Breast epithelium (tissue), 4 donors: ENCODE results near the gene LHPP. TPM values are rescaled to one million over a fixed set of nuclear protein-coding genes. Genes with fewer than 3 reads are reported as not detected.

ENCODE experiments used
- DNase-seq, 2 donors: peaks; one replicate each; pipeline ENCODE4 v3.0.0-alpha.2; 2019; ENCODE audit warnings: low spot score in 2 of 2
- H3K27ac ChIP-seq, 2 donors: fragments of 200-600 bp; sonication (generic) in 1 of 2; one replicate each; pipeline ENCODE4 v1.5.1; 2016 to 2019; ENCODE audit warnings: mild to moderate bottlenecking in 1 of 2
- H3K27me3 ChIP-seq, 2 donors: fragments of 200-600 bp; sonication (generic) in 1 of 2; one replicate each; pipeline versions ENCODE4 v1.5.1 to v1.6.0; 2017 to 2019; ENCODE audit warnings: control low read depth in 1 of 2, mild to moderate bottlenecking in 1 of 2
- H3K36me3 ChIP-seq: fragments of 200-600 bp; one replicate; pipeline ENCODE4 v1.5.1; 2019
- H3K4me1 ChIP-seq, 2 donors: fragments of 200-600 bp; sonication (generic); one replicate each; pipeline ENCODE4 v1.5.1; 2016 to 2019; ENCODE audit warnings: control low read depth in 1 of 2
- H3K4me3 ChIP-seq, 3 donors: fragments of 200-600 bp; sonication (generic); 1 replicate in 2 of 3; 2 replicates in 1 of 3; pipeline ENCODE4 v1.5.1; 2016 to 2019; ENCODE audit warnings: mild to moderate bottlenecking in 3 of 3, moderate library complexity in 2 of 3
- H3K9me3 ChIP-seq, 2 donors: fragments of 200-600 bp; sonication (generic) in 1 of 2; one replicate each; pipeline ENCODE4 v1.5.1; 2016 to 2019; ENCODE audit warnings: control low read depth in 1 of 2
- POLR2A ChIP-seq: fragments of 450-650 bp; IDR thresholded peaks from one replicate; pipeline ENCODE4 v1.6.1; 2016; ENCODE audit warnings: antibody characterized with exemption, mild to moderate bottlenecking, moderate library complexity
- POLR2AphosphoS5 ChIP-seq, 3 donors: sonication (generic); formaldehyde crosslinking; IDR thresholded peaks; one replicate each; pipeline ENCODE4 v1.6.1; 2017; ENCODE audit warnings: antibody characterized with exemption in 3 of 3
- intact Hi-C: fragments of 100-400 bp; cut with DNase I; formaldehyde crosslinking; loops from one replicate; pipeline ENCODE4 v1.15.1; 2023; ENCODE audit warnings: low total_unique reads
- total RNA-seq, 3 donors: library from RNA; depleted of rRNA; stranded (reverse); fragments of >200 nt; gene quantifications; one replicate each; pipeline ENCODE4 v1.1.0, GENCODE V29; 2016
- TF ChIP-seq, protein P1 (sequence below), 3 donors: fragments of 450-650 bp; IDR thresholded peaks; one replicate each; pipeline ENCODE4 v1.5.1; 2016 to 2017; ENCODE audit warnings: antibody characterized with exemption in 3 of 3, mild to moderate bottlenecking in 3 of 3, moderate library complexity in 3 of 3

Gene LHPP
- total RNA-seq, 3 donors from 2014 or later, result 13.1 to 19.6 (median 17.0) TPM

DNA sequence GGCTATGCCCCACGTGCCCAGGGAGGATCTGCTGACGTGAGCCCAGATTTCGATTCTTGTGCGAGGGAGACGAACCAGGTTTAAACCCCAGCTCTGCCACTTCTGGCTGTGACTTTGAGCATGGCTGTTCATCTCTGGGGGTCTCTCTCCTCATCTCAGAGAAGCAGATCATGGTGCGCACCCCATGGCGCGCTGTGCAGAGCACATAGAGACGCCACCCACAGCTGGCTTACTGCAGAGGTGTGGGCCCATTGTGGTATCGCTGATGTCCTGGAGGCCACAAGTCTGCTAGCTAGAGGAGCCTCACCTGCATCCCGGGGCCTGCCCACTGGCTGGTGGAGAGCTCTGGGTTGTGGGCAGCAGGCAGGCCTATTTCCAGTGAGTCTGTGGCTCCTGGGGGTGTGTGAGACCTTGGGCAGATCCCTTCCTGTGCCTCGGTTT, 140.5 kb downstream of the LHPP start:
- intact Hi-C loops, result no loop called here
- TF ChIP-seq POLR2AphosphoS5 (IDR thresholded peaks at IDR 0.05), result no peak
- TF ChIP-seq, protein P1, sequence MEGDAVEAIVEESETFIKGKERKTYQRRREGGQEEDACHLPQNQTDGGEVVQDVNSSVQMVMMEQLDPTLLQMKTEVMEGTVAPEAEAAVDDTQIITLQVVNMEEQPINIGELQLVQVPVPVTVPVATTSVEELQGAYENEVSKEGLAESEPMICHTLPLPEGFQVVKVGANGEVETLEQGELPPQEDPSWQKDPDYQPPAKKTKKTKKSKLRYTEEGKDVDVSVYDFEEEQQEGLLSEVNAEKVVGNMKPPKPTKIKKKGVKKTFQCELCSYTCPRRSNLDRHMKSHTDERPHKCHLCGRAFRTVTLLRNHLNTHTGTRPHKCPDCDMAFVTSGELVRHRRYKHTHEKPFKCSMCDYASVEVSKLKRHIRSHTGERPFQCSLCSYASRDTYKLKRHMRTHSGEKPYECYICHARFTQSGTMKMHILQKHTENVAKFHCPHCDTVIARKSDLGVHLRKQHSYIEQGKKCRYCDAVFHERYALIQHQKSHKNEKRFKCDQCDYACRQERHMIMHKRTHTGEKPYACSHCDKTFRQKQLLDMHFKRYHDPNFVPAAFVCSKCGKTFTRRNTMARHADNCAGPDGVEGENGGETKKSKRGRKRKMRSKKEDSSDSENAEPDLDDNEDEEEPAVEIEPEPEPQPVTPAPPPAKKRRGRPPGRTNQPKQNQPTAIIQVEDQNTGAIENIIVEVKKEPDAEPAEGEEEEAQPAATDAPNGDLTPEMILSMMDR (IDR thresholded peaks at IDR 0.05), result no peak
- TF ChIP-seq POLR2A, result no peak
- H3K27ac ChIP-seq, result no peak overlapping the region
- no peaks in the 10 kb centered on the region for H3K27me3 ChIP-seq
- DNase-seq, result no peak
- no peaks in the 10 kb centered on the region for H3K36me3 ChIP-seq
- no peak overlapping the region for H3K4me3 ChIP-seq
- H3K9me3 ChIP-seq, result no peaks in the 10 kb centered on the region
- no peaks in the 10 kb centered on the region for H3K4me1 ChIP-seq

DNA sequence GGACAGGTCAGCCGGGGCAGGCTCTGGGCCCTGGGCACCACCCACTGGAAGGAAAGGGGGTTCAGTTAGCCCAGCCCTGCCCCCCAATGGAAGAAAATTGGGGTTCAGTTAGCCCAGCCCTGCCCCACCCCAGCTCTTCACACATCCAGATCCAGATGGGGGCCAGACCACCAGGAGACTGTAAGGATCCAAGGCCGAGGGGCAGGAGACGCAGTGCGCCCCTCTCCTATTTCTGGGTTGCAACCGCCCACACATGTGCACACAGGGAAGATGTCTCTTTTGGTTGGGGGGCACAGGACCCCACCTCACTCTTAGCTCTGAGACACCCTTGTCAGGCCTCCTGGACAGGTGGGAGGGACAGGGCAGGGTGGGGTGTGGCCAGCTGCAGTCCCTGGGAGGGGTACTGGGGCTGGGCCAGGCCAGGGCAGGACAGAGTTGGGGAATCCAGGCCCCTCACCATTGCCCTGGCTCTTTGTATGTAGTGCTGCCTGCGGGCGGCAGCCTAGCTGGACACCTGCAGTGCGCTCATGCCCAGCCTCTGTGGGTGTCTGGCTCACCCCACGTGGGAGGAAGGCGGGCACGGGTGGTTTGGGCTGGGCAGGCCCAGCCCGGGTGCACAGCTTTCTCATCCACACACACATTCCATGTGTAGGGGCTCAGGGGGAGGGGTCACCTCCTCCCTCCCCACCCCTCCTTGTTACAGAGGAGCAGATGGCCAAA, 141.2 kb downstream of the LHPP start:
- H3K4me3 ChIP-seq, result no peak overlapping the region
- no peak for TF ChIP-seq POLR2AphosphoS5 (IDR thresholded peaks at IDR 0.05)
- TF ChIP-seq, protein P1 (IDR thresholded peaks at IDR 0.05), result no peak
- no peak for TF ChIP-seq POLR2A
- no peak for DNase-seq
- H3K36me3 ChIP-seq, result no peaks in the 10 kb centered on the region
- H3K4me1 ChIP-seq, result no peaks in the 10 kb centered on the region
- no peak overlapping the region for H3K27ac ChIP-seq
- H3K9me3 ChIP-seq, result no peaks in the 10 kb centered on the region
- intact Hi-C loops, result no loop called here
- H3K27me3 ChIP-seq, result no peaks in the 10 kb centered on the region

DNA sequence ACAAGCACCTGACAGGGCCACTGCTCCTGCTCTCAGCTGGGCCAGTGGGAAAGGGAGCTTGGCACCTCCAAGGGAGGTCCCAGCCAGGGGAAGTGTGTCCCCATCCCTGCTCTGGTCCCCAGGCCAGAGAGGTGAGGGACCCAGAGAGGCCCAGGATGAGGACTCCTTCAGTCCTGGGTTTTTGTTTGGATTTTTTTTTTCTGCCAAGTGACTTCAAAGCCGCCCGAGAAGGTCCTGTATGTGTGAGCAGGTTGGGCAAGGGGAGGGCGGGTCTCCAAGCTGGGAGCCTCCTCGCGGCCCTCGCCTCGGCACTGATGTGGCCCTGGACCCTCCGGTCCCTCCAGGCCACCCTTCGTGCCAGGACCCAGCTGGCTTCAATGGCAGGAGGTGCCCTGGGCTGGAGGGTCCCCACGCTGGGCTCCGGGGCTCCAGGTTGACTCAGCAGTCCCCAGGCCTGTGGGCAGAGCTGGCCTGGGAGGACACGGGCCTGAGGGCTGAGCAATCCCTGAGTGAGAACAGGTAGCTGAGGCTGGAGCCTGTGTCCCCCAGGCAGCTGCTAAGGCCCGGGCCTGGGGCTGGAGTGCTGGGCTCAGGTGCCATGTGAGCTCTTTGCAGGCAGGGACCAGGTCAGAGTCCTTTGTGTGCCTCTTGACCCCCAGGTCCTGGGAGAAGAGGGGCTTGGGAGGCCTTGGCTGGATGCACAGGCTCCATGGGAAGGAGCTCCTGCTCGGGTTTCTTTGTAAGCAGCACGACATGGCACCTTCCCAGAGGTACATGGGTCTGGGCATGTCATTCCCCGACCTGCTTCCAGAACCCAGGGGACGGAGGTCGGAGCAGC, 142.0 kb downstream of the LHPP start:
- TF ChIP-seq, protein P1 (IDR thresholded peaks at IDR 0.05), result no peak
- TF ChIP-seq POLR2A, result no peak
- TF ChIP-seq POLR2AphosphoS5 (IDR thresholded peaks at IDR 0.05), result no peak
- Histone ChIP-seq H3K9me3 (no peaks in the 10 kb centered on the region), H3K36me3 (no peaks in the 10 kb centered on the region), H3K27me3 (no peaks in the 10 kb centered on the region), H3K27ac (no peak overlapping the region), H3K4me1 (no peaks in the 10 kb centered on the region), H3K4me3 (no peak overlapping the region)
- intact Hi-C loops, result no loop called here
- no peak for DNase-seq

DNA sequence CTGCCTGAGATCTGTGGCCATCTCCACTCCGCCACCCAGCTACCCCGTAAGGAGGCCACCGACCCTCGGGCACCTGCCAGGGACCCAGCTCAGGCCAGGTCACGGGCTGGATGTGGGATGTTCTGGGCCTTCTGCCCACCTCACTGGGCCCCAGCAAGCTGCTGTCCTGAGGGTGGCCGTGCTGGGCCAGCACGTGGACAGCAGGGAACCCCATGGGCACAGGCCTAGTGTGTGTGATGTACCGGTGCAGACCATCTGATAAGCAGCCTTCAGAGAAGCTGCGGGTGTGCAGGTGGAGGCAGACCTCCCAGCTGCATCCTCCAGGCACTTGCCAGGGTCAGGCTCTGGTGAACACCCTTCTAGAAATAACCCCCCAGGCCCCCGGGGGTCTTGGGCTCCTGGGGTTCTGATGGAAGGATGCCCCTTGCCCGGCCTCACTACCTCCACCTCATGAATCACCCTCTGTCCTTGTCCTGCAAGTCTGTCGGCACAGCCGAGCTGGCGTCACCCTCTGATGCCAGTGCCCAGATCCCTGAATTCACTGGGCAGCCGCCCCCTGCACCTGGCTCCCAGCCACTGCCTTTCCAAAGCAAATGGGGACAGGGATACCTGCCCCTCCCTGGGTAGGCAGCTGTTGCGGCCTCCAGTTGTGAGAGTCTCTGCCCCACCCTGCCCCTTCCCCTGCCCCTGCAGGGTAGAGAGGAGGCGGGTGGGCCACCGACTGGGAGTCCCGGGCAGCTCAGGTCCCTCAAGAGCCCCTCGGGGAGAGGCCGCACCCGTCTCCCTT, 142.8 kb downstream of the LHPP start:
- Histone ChIP-seq H3K27me3 (no peaks in the 10 kb centered on the region), H3K36me3 (no peaks in the 10 kb centered on the region), H3K4me1 (no peaks in the 10 kb centered on the region), H3K27ac (no peak overlapping the region), H3K9me3 (no peaks in the 10 kb centered on the region), H3K4me3 (no peak overlapping the region)
- DNase-seq, result no peak
- intact Hi-C loops, result no loop called here
- no peak for TF ChIP-seq POLR2A
- TF ChIP-seq POLR2AphosphoS5 (IDR thresholded peaks at IDR 0.05), result no peak
- TF ChIP-seq, protein P1 (IDR thresholded peaks at IDR 0.05), result no peak
